Nephron progenitor cell (in vitro differentiated cells): Measurements from ENCODE around the gene DDTL.

ENCODE experiments used
- DNase-seq: peaks from one replicate; pipeline ENCODE4 v3.0.0; 2021
- H3K27ac Mint-ChIP-seq: 2 replicates; pipeline ENCODE4 v1.8.0; 2021; ENCODE audit warnings: mild to moderate bottlenecking, moderate library complexity, mixed read lengths
- H3K27me3 Mint-ChIP-seq: 2 replicates; pipeline ENCODE4 v1.8.0; 2021; ENCODE audit warnings: mild to moderate bottlenecking, low read depth, mixed read lengths; ENCODE audit not compliant: poor library complexity
- H3K36me3 Mint-ChIP-seq: 2 replicates; pipeline ENCODE4 v1.8.0; 2021; ENCODE audit warnings: low read depth, mixed read lengths
- H3K4me1 Mint-ChIP-seq: 2 replicates; pipeline ENCODE4 v1.8.0; 2021; ENCODE audit warnings: mixed read lengths
- H3K4me3 Mint-ChIP-seq: 2 replicates; pipeline ENCODE4 v1.8.0; 2021; ENCODE audit warnings: mild to moderate bottlenecking, moderate library complexity, mixed read lengths
- H3K9me3 Mint-ChIP-seq: 2 replicates; pipeline ENCODE4 v1.8.0; 2021; ENCODE audit warnings: mild to moderate bottlenecking, moderate library complexity, mixed read lengths
- TF ChIP-seq, protein P1 (sequence below): fragments of 200-600 bp; sonication (generic); IDR thresholded peaks from 2 replicates; pipeline ENCODE4 v1.5.0; 2021; ENCODE audit warnings: antibody characterized with exemption

Gene DDTL

GRCh38 chr22:24001314-24001713 is 34.6 kb downstream of the DDTL start:
- Mint-ChIP-seq H3K4me3 (no peak overlapping the region), H3K27ac (no peak overlapping the region), H3K27me3 (peaks cover 15% of the 10 kb centered on the region), H3K36me3 (no peaks in the 10 kb centered on the region), H3K4me1 (peaks cover 23% of the 10 kb centered on the region), H3K9me3 (no peaks in the 10 kb centered on the region)
- TF ChIP-seq, protein P1, sequence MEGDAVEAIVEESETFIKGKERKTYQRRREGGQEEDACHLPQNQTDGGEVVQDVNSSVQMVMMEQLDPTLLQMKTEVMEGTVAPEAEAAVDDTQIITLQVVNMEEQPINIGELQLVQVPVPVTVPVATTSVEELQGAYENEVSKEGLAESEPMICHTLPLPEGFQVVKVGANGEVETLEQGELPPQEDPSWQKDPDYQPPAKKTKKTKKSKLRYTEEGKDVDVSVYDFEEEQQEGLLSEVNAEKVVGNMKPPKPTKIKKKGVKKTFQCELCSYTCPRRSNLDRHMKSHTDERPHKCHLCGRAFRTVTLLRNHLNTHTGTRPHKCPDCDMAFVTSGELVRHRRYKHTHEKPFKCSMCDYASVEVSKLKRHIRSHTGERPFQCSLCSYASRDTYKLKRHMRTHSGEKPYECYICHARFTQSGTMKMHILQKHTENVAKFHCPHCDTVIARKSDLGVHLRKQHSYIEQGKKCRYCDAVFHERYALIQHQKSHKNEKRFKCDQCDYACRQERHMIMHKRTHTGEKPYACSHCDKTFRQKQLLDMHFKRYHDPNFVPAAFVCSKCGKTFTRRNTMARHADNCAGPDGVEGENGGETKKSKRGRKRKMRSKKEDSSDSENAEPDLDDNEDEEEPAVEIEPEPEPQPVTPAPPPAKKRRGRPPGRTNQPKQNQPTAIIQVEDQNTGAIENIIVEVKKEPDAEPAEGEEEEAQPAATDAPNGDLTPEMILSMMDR: no peak
- DNase-seq: no peak

- no peak overlapping the region for H3K4me3 Mint-ChIP-seq
- DNase-seq: no peak
- no peak overlapping the region for H3K27ac Mint-ChIP-seq
- H3K9me3 Mint-ChIP-seq: no peaks in the 10 kb centered on the region
- no peaks in the 10 kb centered on the region for H3K36me3 Mint-ChIP-seq
- H3K4me1 Mint-ChIP-seq: peaks cover 23% of the 10 kb centered on the region
- H3K27me3 Mint-ChIP-seq: peaks cover 9% of the 10 kb centered on the region
- TF ChIP-seq, protein P1: no peak
Measured at GRCh38 chr22:24002272-24002671, 35.6 kb downstream of the DDTL start.

DNA sequence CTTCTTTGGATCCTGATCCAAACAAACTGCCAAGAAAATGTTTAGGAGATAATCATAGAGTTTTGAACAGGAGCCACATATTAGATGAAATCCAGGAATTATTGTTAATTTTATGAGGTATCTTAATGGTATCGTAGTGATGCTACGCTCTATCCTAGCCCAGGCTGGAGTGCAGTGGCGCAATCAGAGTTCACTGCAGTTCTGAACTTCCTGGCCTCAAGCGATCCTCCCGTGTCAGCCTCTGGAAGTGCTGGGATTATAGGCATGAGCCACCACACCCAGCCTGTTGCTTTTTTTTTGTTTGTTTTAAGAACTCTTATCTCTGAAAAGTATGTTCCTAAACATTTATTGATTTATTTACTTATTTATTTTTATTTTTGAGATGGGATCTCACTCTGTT is 36.2 kb downstream of the DDTL start:
- Mint-ChIP-seq H3K36me3 (no peaks in the 10 kb centered on the region), H3K27me3 (peaks cover 6% of the 10 kb centered on the region), H3K27ac (no peak overlapping the region), H3K4me1 (peaks cover 23% of the 10 kb centered on the region), H3K9me3 (no peaks in the 10 kb centered on the region), H3K4me3 (no peak overlapping the region)
- DNase-seq: no peak
- TF ChIP-seq, protein P1: no peak

DNA sequence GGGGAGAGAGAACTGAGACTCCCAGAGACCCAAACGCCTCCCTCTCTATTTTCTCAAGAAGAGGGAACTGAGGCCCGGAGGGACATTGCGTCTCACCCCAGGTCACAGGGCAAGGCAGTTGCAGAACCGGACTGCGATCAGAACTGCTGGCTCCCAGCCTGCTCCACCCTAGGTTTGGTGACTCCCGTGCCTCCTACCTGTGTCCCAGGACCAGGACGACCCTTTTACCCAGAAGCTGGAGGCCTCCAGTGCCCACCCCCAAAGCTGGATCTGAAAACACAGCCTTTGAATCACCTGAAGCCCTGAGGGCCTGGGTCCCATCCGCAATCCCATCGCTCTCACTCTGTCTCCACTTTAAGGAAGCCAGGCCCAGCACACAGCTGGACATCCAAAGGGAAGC is 37.2 kb downstream of the DDTL start:
- no peaks in the 10 kb centered on the region for H3K9me3 Mint-ChIP-seq
- DNase-seq: no peak
- no peaks in the 10 kb centered on the region for H3K36me3 Mint-ChIP-seq
- TF ChIP-seq, protein P1: no peak
- H3K27ac Mint-ChIP-seq: no peak overlapping the region
- H3K27me3 Mint-ChIP-seq: peaks cover 10% of the 10 kb centered on the region
- peaks cover 23% of the 10 kb centered on the region for H3K4me1 Mint-ChIP-seq
- H3K4me3 Mint-ChIP-seq: no peak overlapping the region

DNA sequence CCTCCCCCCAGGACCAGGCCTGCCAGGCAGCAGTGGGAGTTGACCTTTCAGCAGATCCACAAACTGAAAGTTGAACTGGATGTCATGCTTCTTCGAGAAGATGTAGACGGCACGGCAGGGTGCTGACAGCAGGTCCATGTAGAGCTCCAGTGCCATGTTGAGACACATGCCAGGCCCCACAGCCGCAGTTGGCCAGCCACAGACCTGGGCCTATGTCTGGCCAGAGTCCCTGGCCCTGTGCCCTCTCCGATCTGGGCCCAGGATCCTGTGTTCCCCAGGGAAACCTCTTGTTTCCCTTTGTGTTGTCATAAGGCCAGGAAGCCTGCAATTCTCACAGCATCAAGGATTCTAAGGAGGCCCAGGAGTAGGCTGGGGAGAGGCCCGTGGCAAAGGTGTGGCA is 38.5 kb downstream of the DDTL start, which contains the start of gene GSTT4:
TSS of gene GSTT4 (minus strand) at position 253 of the 400 bp plus-strand sequence. CDS start at position 156, 97 bp downstream.
- no peak for DNase-seq
- H3K4me1 Mint-ChIP-seq: peaks cover 19% of the 10 kb centered on the region
- H3K4me3 Mint-ChIP-seq: no peak within 1 kb of the TSS
- TF ChIP-seq, protein P1: no peak
- H3K9me3 Mint-ChIP-seq: no peaks in the 10 kb centered on the region
- peaks cover 14% of the 10 kb centered on the region for H3K27me3 Mint-ChIP-seq
- no peaks in the 10 kb centered on the region for H3K36me3 Mint-ChIP-seq
- H3K27ac Mint-ChIP-seq: no peak within 1 kb of the TSS

GRCh38 chr22:24006207-24006913 is 39.7 kb downstream of the DDTL start:
- no peak for DNase-seq
- H3K27me3 Mint-ChIP-seq: peaks cover 12% of the 10 kb centered on the region
- H3K4me3 Mint-ChIP-seq: no peak overlapping the region
- peaks cover 18% of the 10 kb centered on the region for H3K4me1 Mint-ChIP-seq
- H3K9me3 Mint-ChIP-seq: no peaks in the 10 kb centered on the region
- TF ChIP-seq, protein P1: no peak
- no peak overlapping the region for H3K27ac Mint-ChIP-seq
- H3K36me3 Mint-ChIP-seq: no peaks in the 10 kb centered on the region
